Left renal pelvis (tissue), 4 donors: ENCODE data around the gene SCYGR1. TPM values are rescaled to one million over a fixed set of nuclear protein-coding genes. Genes with fewer than 3 reads are reported as not detected.

Source experiments
- polyA plus RNA-seq, 4 donors: library from polyadenylated mRNA; unstranded; fragments of 120-200 nt; gene quantifications; one replicate each; pipeline ENCODE4 v1.2.1, GENCODE V29; 2013; ENCODE audit not compliant: insufficient read length in 4 of 4

The SCYGR1 gene
- polyA plus RNA-seq, 4 donors, result not detected

Other genes with a start within 250 kb of the SCYGR1 start
- 10 to 100 TPM in 3 of 4 donors, 1 to 10 TPM in 1; 1.1 to 65.3 (median 44.3) TPM for gene COL4A4, start 223.7 kb downstream of the SCYGR1 start, polyA plus RNA-seq
- 10 to 100 TPM in 3 of 4 donors, 1 to 10 TPM in 1; 1.6 to 65.0 (median 48.5) TPM for gene COL4A3, start 223.3 kb downstream of the SCYGR1 start, polyA plus RNA-seq
- gene MFF, start 62.7 kb downstream of the SCYGR1 start, polyA plus RNA-seq, result 100 to 1,000 TPM; 116 to 151 (median 131) TPM
- under 1 TPM; 0.05 to 0.21 (median 0.12) TPM for gene TM4SF20, start 8.6 kb downstream of the SCYGR1 start, polyA plus RNA-seq
- gene AGFG1, start 84.2 kb upstream of the SCYGR1 start, polyA plus RNA-seq, result 10 to 100 TPM; 52.6 to 85.0 (median 70.4) TPM
- gene SCYGR2, start 210.9 kb upstream of the SCYGR1 start, polyA plus RNA-seq, result not detected
- not detected for gene SCYGR3, start 226.9 kb upstream of the SCYGR1 start, polyA plus RNA-seq
- gene SCYGR4, start 229.5 kb upstream of the SCYGR1 start, polyA plus RNA-seq, result under 1 TPM in 2 of 4 donors, not detected in 2; 0.10 to 0.12 TPM